Liver (tissue), 9 donors: ENCODE results near the gene ANKRD33. TPM values are rescaled to one million over a fixed set of nuclear protein-coding genes. Genes with fewer than 3 reads are reported as not detected.

Source experiments
- DNase-seq: peaks from one replicate; pipeline ENCODE4 v3.0.0-alpha.2; 2017; ENCODE audit warnings: low spot score
- H3K27ac ChIP-seq, 2 donors: one replicate each; pipeline ENCODE4 v1.7.0; 2013; ENCODE audit warnings: inconsistent platforms in 2 of 2, low read length in 2 of 2, control low read depth in 1 of 2, low read depth in 1 of 2, mild to moderate bottlenecking in 1 of 2
- H3K27me3 ChIP-seq, 4 donors: one replicate each; pipeline versions ENCODE4 v1.6.1 to v1.7.0; 2013; ENCODE audit warnings: low read length in 3 of 4, inconsistent platforms in 1 of 4, mild to moderate bottlenecking in 1 of 4, moderate library complexity in 1 of 4; ENCODE audit not compliant: control insufficient read depth in 4 of 4, insufficient read depth in 4 of 4
- H3K36me3 ChIP-seq, 4 donors: one replicate each; pipeline versions ENCODE4 v1.6.1 to v1.7.0; 2013; ENCODE audit warnings: low read length in 3 of 4, mild to moderate bottlenecking in 3 of 4, low read depth in 1 of 4, moderate library complexity in 1 of 4; ENCODE audit not compliant: control insufficient read depth in 4 of 4, insufficient read depth in 3 of 4
- H3K4me1 ChIP-seq, 4 donors: one replicate each; pipeline versions ENCODE4 v1.6.1 to v1.7.0; 2013; ENCODE audit warnings: low read length in 3 of 4, mild to moderate bottlenecking in 3 of 4, moderate library complexity in 1 of 4; ENCODE audit not compliant: control insufficient read depth in 4 of 4, insufficient read depth in 4 of 4
- H3K4me3 ChIP-seq, 3 donors: one replicate each; pipeline versions ENCODE4 v1.6.1 to v1.7.0; 2013; ENCODE audit warnings: low read length in 3 of 3, control low read depth in 1 of 3, low read depth in 1 of 3, mild to moderate bottlenecking in 1 of 3
- H3K9ac ChIP-seq, 2 donors: one replicate each; pipeline ENCODE4 v1.7.0; 2013; ENCODE audit warnings: low read length in 2 of 2, mild to moderate bottlenecking in 2 of 2, moderate library complexity in 2 of 2, control low read depth in 1 of 2, low read depth in 1 of 2
- H3K9me3 ChIP-seq, 4 donors: one replicate each; pipeline versions ENCODE4 v1.6.1 to v1.7.0; 2013; ENCODE audit warnings: low read length in 3 of 4; ENCODE audit not compliant: control insufficient read depth in 4 of 4
- GABPA ChIP-seq, 2 donors: IDR thresholded peaks in 1 of 2; conservative IDR thresholded peaks in 1 of 2; 2 replicates each; pipeline ENCODE4 v1.6.1; 2016; ENCODE audit warnings: antibody characterized with exemption in 2 of 2, mild to moderate bottlenecking in 1 of 2, moderate library complexity in 1 of 2
- HNF4A ChIP-seq, 2 donors: conservative IDR thresholded peaks; 2 replicates each; pipeline ENCODE4 v1.6.1; 2016; ENCODE audit warnings: antibody characterized with exemption in 2 of 2, mild to moderate bottlenecking in 2 of 2
- NR2F2 ChIP-seq: IDR thresholded peaks from 2 replicates; pipeline ENCODE4 v1.6.1; 2016; ENCODE audit warnings: antibody characterized with exemption
- RAD21 ChIP-seq, 2 donors: IDR thresholded peaks; 2 replicates each; pipeline ENCODE4 v1.6.1; 2016; ENCODE audit warnings: antibody characterized with exemption in 2 of 2, mild to moderate bottlenecking in 2 of 2
- REST ChIP-seq: IDR thresholded peaks from 2 replicates; pipeline ENCODE4 v1.6.1; 2016; ENCODE audit warnings: antibody characterized with exemption, mild to moderate bottlenecking
- RXRA ChIP-seq, 2 donors: IDR thresholded peaks; 2 replicates each; pipeline ENCODE4 v1.6.1; 2017 to 2018; ENCODE audit warnings: antibody characterized with exemption in 2 of 2, mild to moderate bottlenecking in 1 of 2
- SP1 ChIP-seq: IDR thresholded peaks from 2 replicates; pipeline ENCODE4 v1.6.1; 2018; ENCODE audit warnings: antibody characterized with exemption, mild to moderate bottlenecking
- TAF1 ChIP-seq: conservative IDR thresholded peaks from 2 replicates; pipeline ENCODE4 v1.6.1; 2016; ENCODE audit warnings: antibody characterized with exemption, mild to moderate bottlenecking
- YY1 ChIP-seq: IDR thresholded peaks from 2 replicates; pipeline ENCODE4 v1.6.1; 2016; ENCODE audit warnings: antibody characterized with exemption, mild to moderate bottlenecking
- WGBS: extraction: QIAGEN DNeasy Blood & Tissue Kit; methylation state at CpG from one replicate; pipeline ENCODE4 v1.1.7; 2013; 5-methylcytosine and 5-hydroxymethylcytosine counted together
- polyA plus RNA-seq, 2 donors: library from polyadenylated mRNA; stranded (reverse) in 1 of 2; unstranded in 1 of 2; fragments of 200-250 nt in 1 of 2; fragments of >200 nt in 1 of 2; fragmentation: Nextera tagmentation in 1 of 2; extraction: Ambion mirVana in 1 of 2; gene quantifications; one replicate each; pipeline versions ENCODE4 v1.2.1 to v1.2.3, GENCODE V29; 2013 to 2015
- total RNA-seq, 2 donors: library from RNA; depleted of rRNA; stranded (reverse); fragments of >200 nt; gene quantifications; one replicate each; pipeline ENCODE4 v1.2.3, GENCODE V29; 2014
- TF ChIP-seq, protein P1 (sequence below): fragments of 150-350 bp; IDR thresholded peaks from 2 replicates; pipeline ENCODE4 v1.5.1; 2017; ENCODE audit warnings: improper control_type of control experiment, low read depth, low read length; ENCODE audit not compliant: missing input control
- TF ChIP-seq, protein P2 (sequence below): IDR thresholded peaks from 2 replicates; pipeline ENCODE4 v1.6.1; 2016; ENCODE audit warnings: antibody characterized with exemption
- donor health status: healthy.
- donor health status: healthy.
- donor health status: healthy.
- donor health status: healthy.
- donor health status: healthy.

The ANKRD33 gene
- total and polyA plus RNA-seq, 4 donors = not detected

DNA sequence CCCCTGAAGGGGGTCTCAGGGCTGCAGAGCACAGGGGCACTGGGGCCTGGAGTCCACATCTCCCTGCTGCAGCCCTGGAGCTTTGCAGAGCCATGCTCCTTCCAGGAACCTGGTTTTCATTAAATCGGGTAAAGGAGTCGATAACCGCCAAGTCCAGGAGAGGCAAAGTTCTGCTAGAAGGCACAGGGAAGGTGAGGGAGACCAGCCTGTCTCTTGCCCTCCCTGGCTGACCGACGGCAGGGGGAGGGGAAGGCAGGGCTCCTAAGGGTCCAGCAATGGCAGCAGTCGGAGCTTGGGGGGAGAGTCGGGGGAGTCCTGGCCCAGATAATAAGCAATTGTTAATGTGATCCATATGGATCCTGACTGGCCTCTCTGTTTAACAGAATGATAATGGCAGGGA, 42.4 kb upstream of the ANKRD33 start:
- H3K27me3 ChIP-seq = peaks cover 0 to 7% (median 0%) of the 10 kb centered on the region in 4 donors
- no peak for DNase-seq

GRCh38 chr12:51846271-51846691, 41.6 kb upstream of the ANKRD33 start:
- DNase-seq = no peak
- no peak overlapping the region for H3K4me3 ChIP-seq
- H3K4me1 ChIP-seq = peaks cover 4 to 16% (median 13%) of the 10 kb centered on the region in 4 donors
- 91% methylated on average over 15 of the region's 15 CpGs for WGBS
- H3K36me3 ChIP-seq = no peaks in the 10 kb centered on the region
- H3K27ac ChIP-seq = no peak overlapping the region
- TF ChIP-seq RXRA (IDR thresholded peaks at IDR 0.05) (no peak), RAD21 (IDR thresholded peaks at IDR 0.05) (no peak), REST (no peak), NR2F2 (no peak), GABPA (IDR thresholded peaks at IDR 0.05 in 1 of 2, conservative IDR thresholded peaks at IDR 0.05 in 1 of 2) (no peak), SP1 (no peak), YY1 (no peak)
- TF ChIP-seq, protein P1, sequence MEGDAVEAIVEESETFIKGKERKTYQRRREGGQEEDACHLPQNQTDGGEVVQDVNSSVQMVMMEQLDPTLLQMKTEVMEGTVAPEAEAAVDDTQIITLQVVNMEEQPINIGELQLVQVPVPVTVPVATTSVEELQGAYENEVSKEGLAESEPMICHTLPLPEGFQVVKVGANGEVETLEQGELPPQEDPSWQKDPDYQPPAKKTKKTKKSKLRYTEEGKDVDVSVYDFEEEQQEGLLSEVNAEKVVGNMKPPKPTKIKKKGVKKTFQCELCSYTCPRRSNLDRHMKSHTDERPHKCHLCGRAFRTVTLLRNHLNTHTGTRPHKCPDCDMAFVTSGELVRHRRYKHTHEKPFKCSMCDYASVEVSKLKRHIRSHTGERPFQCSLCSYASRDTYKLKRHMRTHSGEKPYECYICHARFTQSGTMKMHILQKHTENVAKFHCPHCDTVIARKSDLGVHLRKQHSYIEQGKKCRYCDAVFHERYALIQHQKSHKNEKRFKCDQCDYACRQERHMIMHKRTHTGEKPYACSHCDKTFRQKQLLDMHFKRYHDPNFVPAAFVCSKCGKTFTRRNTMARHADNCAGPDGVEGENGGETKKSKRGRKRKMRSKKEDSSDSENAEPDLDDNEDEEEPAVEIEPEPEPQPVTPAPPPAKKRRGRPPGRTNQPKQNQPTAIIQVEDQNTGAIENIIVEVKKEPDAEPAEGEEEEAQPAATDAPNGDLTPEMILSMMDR = no peak
- TF ChIP-seq, protein P2, sequence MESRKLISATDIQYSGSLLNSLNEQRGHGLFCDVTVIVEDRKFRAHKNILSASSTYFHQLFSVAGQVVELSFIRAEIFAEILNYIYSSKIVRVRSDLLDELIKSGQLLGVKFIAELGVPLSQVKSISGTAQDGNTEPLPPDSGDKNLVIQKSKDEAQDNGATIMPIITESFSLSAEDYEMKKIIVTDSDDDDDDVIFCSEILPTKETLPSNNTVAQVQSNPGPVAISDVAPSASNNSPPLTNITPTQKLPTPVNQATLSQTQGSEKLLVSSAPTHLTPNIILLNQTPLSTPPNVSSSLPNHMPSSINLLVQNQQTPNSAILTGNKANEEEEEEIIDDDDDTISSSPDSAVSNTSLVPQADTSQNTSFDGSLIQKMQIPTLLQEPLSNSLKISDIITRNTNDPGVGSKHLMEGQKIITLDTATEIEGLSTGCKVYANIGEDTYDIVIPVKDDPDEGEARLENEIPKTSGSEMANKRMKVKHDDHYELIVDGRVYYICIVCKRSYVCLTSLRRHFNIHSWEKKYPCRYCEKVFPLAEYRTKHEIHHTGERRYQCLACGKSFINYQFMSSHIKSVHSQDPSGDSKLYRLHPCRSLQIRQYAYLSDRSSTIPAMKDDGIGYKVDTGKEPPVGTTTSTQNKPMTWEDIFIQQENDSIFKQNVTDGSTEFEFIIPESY = no peak
- H3K9me3 ChIP-seq = no peaks in the 10 kb centered on the region
- H3K9ac ChIP-seq = no peak overlapping the region
- H3K27me3 ChIP-seq = peaks cover 0 to 7% (median 0%) of the 10 kb centered on the region in 4 donors

More for the DNA sequence above, 42.4 kb upstream of the ANKRD33 start:
- Histone ChIP-seq H3K4me3 (no peak overlapping the region), H3K27ac (no peak overlapping the region), H3K4me1 (peaks cover 4 to 15% (median 12%) of the 10 kb centered on the region in 4 donors), H3K9ac (no peak overlapping the region), H3K9me3 (no peaks in the 10 kb centered on the region), H3K36me3 (no peaks in the 10 kb centered on the region)
- TF ChIP-seq NR2F2 = no peak
- TF ChIP-seq, protein P2 = no peak
- TF ChIP-seq RXRA (IDR thresholded peaks at IDR 0.05) = no peak
- TF ChIP-seq, protein P1 = no peak
- no peak for TF ChIP-seq HNF4A (conservative IDR thresholded peaks at IDR 0.05)
- no peak for TF ChIP-seq TAF1
- 81% methylated on average over 7 of the region's 7 CpGs for WGBS
